Brain microvascular endothelial cell (primary cell): ENCODE data around the gene JHY.

ENCODE experiments used
- DNase-seq: peaks from one replicate; pipeline ENCODE4 v3.0.0-alpha.2; 2020
- H3K27ac ChIP-seq: fragments of 250-450 bp; sonication (Bioruptor Pico); 2 replicates; pipeline ENCODE4 v1.5.1; 2020; ENCODE audit warnings: mild to moderate bottlenecking, moderate library complexity
- H3K27me3 ChIP-seq: fragments of 250-450 bp; sonication (Bioruptor Pico); replicated peaks from 2 replicates; pipeline ENCODE4 v1.5.1; 2020; ENCODE audit warnings: mild to moderate bottlenecking
- H3K36me3 ChIP-seq: fragments of 250-450 bp; sonication (Bioruptor Pico); replicated peaks from 2 replicates; pipeline ENCODE4 v1.5.1; 2020; ENCODE audit warnings: mild to moderate bottlenecking
- H3K4me3 ChIP-seq: 2 replicates; pipeline ENCODE4 v1.5.1; 2011; ENCODE audit warnings: low read depth, mild to moderate bottlenecking, control low read depth, low read length, moderate library complexity
- CTCF ChIP-seq: IDR thresholded peaks from 2 replicates; pipeline ENCODE4 v1.5.1; 2011; ENCODE audit warnings: low read depth, mild to moderate bottlenecking, moderate library complexity, low read length, control low read depth, inconsistent platforms; ENCODE audit errors: missing control alignments
- in situ Hi-C: cut with HindIII; loops from 2 replicates; pipeline ENCODE4 v1.10.0; 2017; ENCODE audit warnings: low sequenced_read_pairs, low pct_ligation_motif_present

The JHY gene

DNA sequence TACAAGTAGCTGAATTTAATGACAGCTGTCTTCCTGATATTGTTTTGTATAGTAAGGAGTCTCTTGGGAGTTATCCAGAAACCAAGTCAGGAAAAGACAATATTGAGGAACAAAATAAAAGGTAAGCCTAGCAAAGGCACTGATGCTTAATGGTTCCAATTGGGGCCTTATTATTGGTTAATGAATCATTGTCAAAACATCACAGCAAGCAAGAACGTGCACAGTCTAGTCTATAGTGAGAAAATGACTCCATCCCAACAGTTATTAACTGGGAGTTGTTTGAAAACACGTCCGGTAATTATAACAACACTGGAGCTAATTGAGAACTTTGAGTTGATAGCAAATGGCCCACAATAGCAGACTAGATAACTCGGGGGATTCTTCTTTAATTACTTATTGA, 81.4 kb downstream of the JHY start:
- in situ Hi-C loops, result no loop called here
- TF ChIP-seq CTCF, result no peak
- Histone ChIP-seq H3K4me3 (no peak overlapping the region), H3K27me3 (peaks cover 25% of the 10 kb centered on the region), H3K27ac (no peak overlapping the region), H3K36me3 (no peaks in the 10 kb centered on the region)
- DNase-seq, result no peak

DNA sequence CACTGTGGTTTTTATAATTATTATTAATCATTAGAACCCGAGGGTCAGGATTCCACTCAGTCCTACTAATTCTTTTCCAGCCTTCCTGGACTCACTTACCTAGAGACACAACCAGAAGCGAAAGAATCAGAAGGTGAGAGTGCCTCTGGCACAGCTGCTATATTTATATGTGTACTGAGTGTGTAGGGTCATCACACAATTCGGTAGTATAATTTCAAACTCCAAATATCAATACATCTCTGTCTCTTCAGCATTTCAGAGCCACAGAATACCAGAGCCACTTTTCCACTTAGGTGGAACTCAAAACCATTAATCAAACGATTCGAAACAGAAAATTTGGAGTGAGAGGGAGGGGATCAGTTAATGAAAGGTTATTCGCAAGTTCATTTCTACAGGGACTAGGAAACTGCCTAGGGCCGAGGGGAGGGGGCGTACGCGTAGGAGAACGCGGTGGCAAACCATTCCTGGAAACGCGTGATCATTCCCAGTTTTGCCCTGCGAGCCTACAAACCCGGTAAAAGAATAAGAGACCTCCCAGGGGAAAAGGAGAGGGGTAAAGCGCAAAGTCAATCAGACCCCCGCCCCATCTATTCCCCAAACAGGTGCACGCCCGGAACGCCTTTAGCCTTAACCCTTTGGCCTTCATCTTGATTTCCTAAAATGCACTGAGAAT, 93.6 kb downstream of the JHY start:
- TF ChIP-seq CTCF, result no peak
- Histone ChIP-seq H3K27ac (no peak overlapping the region), H3K36me3 (no peaks in the 10 kb centered on the region), H3K4me3 (no peak overlapping the region), H3K27me3 (peaks cover 72% of the 10 kb centered on the region)
- in situ Hi-C loops, result no loop called here
- DNase-seq, result no peak

GRCh38 chr11:122976734-122977469, 94.3 kb downstream of the JHY start:
- no peaks in the 10 kb centered on the region for H3K36me3 ChIP-seq
- H3K27ac ChIP-seq, result no peak overlapping the region
- in situ Hi-C loops, result no loop called here
- peaks cover 77% of the 10 kb centered on the region for H3K27me3 ChIP-seq
- H3K4me3 ChIP-seq, result no peak overlapping the region
- no peak for TF ChIP-seq CTCF
- no peak for DNase-seq

GRCh38 chr11:122977470-122978298, 95.1 kb downstream of the JHY start:
- TF ChIP-seq CTCF, result no peak
- peaks cover 79% of the 10 kb centered on the region for H3K27me3 ChIP-seq
- DNase-seq, result no peak
- in situ Hi-C loops, result no loop called here
- H3K4me3 ChIP-seq, result no peak overlapping the region
- H3K27ac ChIP-seq, result no peak overlapping the region
- H3K36me3 ChIP-seq, result no peaks in the 10 kb centered on the region

DNA sequence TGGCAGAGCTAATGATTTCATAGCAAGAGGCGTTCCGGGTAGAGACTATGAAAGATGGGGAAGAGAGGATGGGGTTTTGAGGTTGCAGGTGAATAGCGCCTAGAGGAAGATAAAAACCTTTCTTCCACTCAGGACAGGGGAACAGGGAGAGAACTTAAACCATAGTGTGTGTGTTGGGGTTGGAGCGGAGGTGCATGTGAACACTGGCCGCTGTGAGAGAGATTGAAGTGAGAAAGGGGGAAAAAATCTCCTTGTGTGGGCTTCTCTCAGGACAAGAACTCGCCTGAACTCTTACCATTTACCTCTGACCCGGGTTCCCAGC, 95.7 kb downstream of the JHY start:
- no peaks in the 10 kb centered on the region for H3K36me3 ChIP-seq
- no peak overlapping the region for H3K27ac ChIP-seq
- H3K4me3 ChIP-seq, result no peak overlapping the region
- H3K27me3 ChIP-seq, result peaks cover 85% of the 10 kb centered on the region
- DNase-seq, result no peak
- no peak for TF ChIP-seq CTCF
- in situ Hi-C loops, result no loop called here
